Left ventricle myocardium inferior (tissue), 1 donor: ENCODE measurements around the gene TMEM120B. TPM values are rescaled to one million over a fixed set of nuclear protein-coding genes. Genes with fewer than 3 reads are reported as not detected.

Experiments used
- DNase-seq: peaks from one replicate; pipeline ENCODE4 v3.0.0-alpha.2; 2020
- H3K27ac ChIP-seq: fragments of 200-600 bp; replicated peaks from 2 replicates; pipeline ENCODE4 v1.8.0; 2021
- H3K27me3 ChIP-seq: fragments of 200-600 bp; 2 replicates; pipeline ENCODE4 v1.8.0; 2021; ENCODE audit warnings: low read depth
- H3K36me3 ChIP-seq: fragments of 200-600 bp; 2 replicates; pipeline ENCODE4 v1.8.0; 2021
- H3K4me1 ChIP-seq: fragments of 200-600 bp; 2 replicates; pipeline ENCODE4 v1.8.0; 2021
- H3K4me3 ChIP-seq: fragments of 200-600 bp; 2 replicates; pipeline ENCODE4 v1.8.0; 2021; ENCODE audit warnings: mild to moderate bottlenecking, moderate library complexity
- H3K9me3 ChIP-seq: fragments of 200-600 bp; replicated peaks from 2 replicates; pipeline ENCODE4 v1.8.0; 2021
- intact Hi-C: fragments of 100-400 bp; cut with micrococcal nuclease; formaldehyde crosslinking; loops from one replicate; pipeline ENCODE4 v1.11.0; 2022
- total RNA-seq: library from RNA; stranded (reverse); fragmentation: NEBNext Ultra II Directional; extraction: Animal tissue kit (Norgen Biotek cat#: 25700); gene quantifications from one replicate; pipeline ENCODE4 v1.2.1, GENCODE V29; 2021
- TF ChIP-seq, protein P1 (sequence below): fragments of 200-600 bp; IDR thresholded peaks from 2 replicates; pipeline ENCODE4 v1.8.0; 2021; ENCODE audit warnings: antibody characterized with exemption, mild to moderate bottlenecking, borderline replicate concordance
- donor health status: DM: no; HTN: yes; CAD: no; lungs with severe emphysema.

The TMEM120B gene
- total RNA-seq, 1 donor from 2014 or later: 9.2 TPM

DNA sequence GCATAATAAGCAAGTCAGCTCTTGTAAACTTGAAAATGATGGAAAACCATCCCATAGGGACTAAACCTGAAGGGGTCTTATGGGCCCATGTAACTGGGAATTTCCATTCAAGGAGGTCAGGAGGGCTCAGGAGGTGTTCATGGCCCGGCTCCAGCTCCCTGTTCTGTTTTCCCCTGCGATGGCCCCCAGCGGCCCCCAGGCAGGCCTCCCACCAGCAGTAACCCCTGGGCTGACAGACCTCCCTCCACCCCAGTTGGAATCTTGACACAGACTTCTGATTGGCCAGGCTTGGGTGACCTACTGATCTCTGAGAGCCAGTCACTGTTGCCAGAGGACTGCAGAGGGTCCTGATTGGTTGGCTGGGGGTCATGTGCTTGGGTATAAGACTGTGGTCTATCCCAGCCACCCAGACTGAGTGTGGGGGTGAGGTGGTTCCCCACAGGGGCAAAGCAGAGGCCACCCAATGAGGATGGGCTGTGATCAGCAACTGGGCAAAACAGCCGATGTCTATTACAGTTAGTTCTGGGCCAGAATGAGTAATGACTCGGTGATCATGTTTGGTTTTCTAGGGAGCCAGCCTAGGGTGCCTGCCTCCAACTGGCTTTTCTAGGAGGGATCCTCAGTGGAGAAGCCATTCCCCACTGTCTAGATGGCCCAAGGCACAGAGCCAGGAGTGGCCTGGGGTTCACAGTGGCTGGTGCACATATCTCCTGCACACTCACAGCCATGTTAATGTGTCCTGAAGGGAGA is 53.9 kb downstream of the TMEM120B start:
- no peaks in the 10 kb centered on the region for H3K9me3 ChIP-seq
- H3K4me3 ChIP-seq: no peak overlapping the region
- peaks cover 69% of the 10 kb centered on the region for H3K4me1 ChIP-seq
- DNase-seq: no peak
- H3K27me3 ChIP-seq: no peaks in the 10 kb centered on the region
- intact Hi-C loops: no loop called here
- TF ChIP-seq, protein P1, sequence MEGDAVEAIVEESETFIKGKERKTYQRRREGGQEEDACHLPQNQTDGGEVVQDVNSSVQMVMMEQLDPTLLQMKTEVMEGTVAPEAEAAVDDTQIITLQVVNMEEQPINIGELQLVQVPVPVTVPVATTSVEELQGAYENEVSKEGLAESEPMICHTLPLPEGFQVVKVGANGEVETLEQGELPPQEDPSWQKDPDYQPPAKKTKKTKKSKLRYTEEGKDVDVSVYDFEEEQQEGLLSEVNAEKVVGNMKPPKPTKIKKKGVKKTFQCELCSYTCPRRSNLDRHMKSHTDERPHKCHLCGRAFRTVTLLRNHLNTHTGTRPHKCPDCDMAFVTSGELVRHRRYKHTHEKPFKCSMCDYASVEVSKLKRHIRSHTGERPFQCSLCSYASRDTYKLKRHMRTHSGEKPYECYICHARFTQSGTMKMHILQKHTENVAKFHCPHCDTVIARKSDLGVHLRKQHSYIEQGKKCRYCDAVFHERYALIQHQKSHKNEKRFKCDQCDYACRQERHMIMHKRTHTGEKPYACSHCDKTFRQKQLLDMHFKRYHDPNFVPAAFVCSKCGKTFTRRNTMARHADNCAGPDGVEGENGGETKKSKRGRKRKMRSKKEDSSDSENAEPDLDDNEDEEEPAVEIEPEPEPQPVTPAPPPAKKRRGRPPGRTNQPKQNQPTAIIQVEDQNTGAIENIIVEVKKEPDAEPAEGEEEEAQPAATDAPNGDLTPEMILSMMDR: no peak
- H3K36me3 ChIP-seq: no peaks in the 10 kb centered on the region
- H3K27ac ChIP-seq: peak overlapping the region; percentile 84

DNA sequence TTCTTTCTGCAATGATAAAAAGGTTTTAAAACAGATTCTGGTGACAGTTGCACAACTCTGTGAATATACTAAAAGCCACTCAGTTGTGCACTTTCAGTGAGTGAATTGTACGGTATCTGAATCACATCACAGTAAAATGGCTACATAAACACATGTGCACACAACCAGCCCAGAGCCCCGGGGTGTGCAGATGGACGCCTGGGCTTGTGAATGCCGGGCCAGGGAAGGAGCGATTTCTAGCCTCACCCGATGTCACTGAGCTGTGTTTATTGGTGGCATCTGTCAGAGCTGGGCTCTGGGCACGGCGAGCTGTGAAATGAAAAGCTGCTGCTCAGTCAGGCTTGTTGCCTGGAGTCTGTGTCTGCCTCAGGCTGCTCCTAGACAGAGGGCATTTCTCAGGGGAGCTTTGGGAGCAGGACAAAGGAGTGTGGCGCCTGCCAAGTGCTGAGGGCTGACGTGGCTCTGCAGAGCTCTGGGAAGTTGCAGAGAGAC is 55.0 kb downstream of the TMEM120B start:
- no peaks in the 10 kb centered on the region for H3K27me3 ChIP-seq
- no peak overlapping the region for H3K4me3 ChIP-seq
- H3K9me3 ChIP-seq: no peaks in the 10 kb centered on the region
- intact Hi-C loops: no loop called here
- peak overlapping the region; percentile 84 for H3K27ac ChIP-seq
- peak; percentile 62 for DNase-seq
- peaks cover 71% of the 10 kb centered on the region for H3K4me1 ChIP-seq
- H3K36me3 ChIP-seq: no peaks in the 10 kb centered on the region
- TF ChIP-seq, protein P1: no peak

DNA sequence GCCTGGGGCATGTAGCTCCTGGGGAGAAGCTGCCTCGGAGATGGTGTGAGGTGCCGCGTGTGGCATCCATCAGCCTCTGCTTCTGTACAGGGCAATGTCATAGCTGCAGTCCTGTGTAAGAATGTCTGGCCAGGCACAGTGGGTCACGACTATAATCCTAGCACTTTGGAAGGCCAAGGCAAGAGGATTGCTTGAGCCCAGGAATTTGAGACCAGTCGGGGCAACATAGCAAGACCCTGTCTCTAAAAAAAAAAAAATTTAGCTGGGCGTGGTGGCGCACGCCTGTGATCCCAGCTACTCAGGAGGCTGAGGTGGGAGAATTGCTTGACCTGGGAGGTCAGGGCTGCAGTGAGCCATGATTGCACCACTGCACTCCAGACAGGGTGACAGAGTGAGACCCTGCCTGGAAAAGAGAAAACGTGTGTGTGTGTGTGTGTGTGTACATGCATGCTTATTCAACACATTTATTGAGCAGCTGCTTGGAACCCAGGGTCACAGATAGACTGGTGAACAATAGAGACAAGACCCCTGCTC is 56.8 kb downstream of the TMEM120B start:
- H3K27me3 ChIP-seq: no peaks in the 10 kb centered on the region
- H3K36me3 ChIP-seq: no peaks in the 10 kb centered on the region
- TF ChIP-seq, protein P1: no peak
- no peaks in the 10 kb centered on the region for H3K9me3 ChIP-seq
- intact Hi-C loops: no loop called here
- no peak for DNase-seq
- peaks cover 85% of the 10 kb centered on the region for H3K4me1 ChIP-seq
- no peak overlapping the region for H3K4me3 ChIP-seq
- H3K27ac ChIP-seq: peak overlapping the region; percentile 84

DNA sequence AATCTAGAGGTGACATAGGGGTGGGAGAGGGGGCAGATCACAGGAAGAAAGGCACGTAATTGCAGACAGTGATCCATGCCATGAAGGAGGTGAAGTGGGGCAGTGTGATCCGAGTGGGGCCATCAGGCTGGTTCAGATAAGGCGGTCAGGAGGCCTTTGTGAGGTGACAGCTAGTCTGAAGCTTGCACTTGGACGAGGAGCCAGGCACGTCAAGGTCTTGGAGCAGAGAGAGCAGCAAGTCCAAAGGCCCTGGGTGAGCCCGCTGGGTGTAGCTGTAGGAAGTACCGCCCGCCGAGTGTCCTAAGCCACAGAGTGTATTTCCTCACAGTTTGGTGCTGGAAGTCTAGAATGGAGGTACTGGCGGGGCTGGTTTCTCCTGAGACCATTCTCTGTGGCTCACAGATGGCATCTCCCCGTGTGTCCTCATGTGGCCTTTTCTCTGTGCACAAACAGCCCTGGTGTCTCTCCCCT is 57.3 kb downstream of the TMEM120B start:
- intact Hi-C loops: loop anchor here (5.0 kb wide), 1 partner anchor 73 kb away; no protein-coding TSS in a partner anchor
- H3K9me3 ChIP-seq: no peaks in the 10 kb centered on the region
- peak overlapping the region; percentile 84 for H3K27ac ChIP-seq
- no peaks in the 10 kb centered on the region for H3K36me3 ChIP-seq
- no peaks in the 10 kb centered on the region for H3K27me3 ChIP-seq
- H3K4me3 ChIP-seq: no peak overlapping the region
- H3K4me1 ChIP-seq: peaks cover 90% of the 10 kb centered on the region
- peak; percentile 63 for DNase-seq
- TF ChIP-seq, protein P1: no peak

DNA sequence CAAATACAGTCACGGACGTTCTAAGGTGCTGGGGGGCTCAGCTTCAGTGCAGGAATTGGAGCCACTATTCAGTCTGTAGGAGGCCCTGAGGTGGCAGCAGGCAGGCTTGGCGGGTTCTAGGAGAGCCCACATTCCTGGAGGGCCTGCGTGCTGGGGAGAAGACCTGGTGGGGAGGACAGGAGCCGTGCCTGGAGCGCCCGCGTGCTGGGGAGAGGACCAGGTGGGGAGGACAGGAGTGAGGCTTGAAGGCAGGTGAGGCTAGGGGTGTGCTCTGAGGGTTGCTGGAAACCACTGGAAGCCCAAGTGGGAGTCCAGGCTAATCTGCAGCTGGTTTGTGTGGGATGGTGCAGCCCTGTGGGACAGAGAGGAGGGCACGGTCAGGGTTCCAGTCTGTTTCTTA is 57.8 kb downstream of the TMEM120B start:
- no peak overlapping the region for H3K4me3 ChIP-seq
- intact Hi-C loops: loop anchor here (5.0 kb wide), 1 partner anchor 73 kb away; no protein-coding TSS in a partner anchor
- H3K4me1 ChIP-seq: peaks cover 91% of the 10 kb centered on the region
- no peaks in the 10 kb centered on the region for H3K36me3 ChIP-seq
- DNase-seq: no peak
- H3K9me3 ChIP-seq: no peaks in the 10 kb centered on the region
- H3K27me3 ChIP-seq: no peaks in the 10 kb centered on the region
- peak overlapping the region; percentile 84 for H3K27ac ChIP-seq
- TF ChIP-seq, protein P1: no peak
